HL-60 (cell line): Measurements from ENCODE around the gene LTB4R2.

Source experiments
- DNase-seq, 2 experiments: peaks; one replicate each; pipeline ENCODE4 v3.0.0-alpha.2; 2010 to 2020; ENCODE audit warnings: low read depth in 1 of 2, low spot score in 1 of 2
- H3K27ac ChIP-seq: fragments of 250-450 bp; sonication (Bioruptor Pico); replicated peaks from 2 replicates; pipeline ENCODE4 v1.5.1; 2020; ENCODE audit warnings: mild to moderate bottlenecking, moderate library complexity
- H3K27me3 ChIP-seq: fragments of 250-450 bp; sonication (Bioruptor Pico); 2 replicates; pipeline ENCODE4 v1.5.1; 2021; ENCODE audit warnings: mild to moderate bottlenecking, moderate library complexity; ENCODE audit not compliant: insufficient read depth, poor library complexity, severe bottlenecking
- H3K4me3 ChIP-seq: replicated peaks from 2 replicates; pipeline ENCODE4 v1.5.1; 2011; ENCODE audit warnings: mild to moderate bottlenecking, control low read depth, low read length; ENCODE audit not compliant: insufficient read depth
- GABPA ChIP-seq: IDR thresholded peaks from 2 replicates; pipeline ENCODE4 v1.6.1; 2012; ENCODE audit warnings: low read depth
- POLR2AphosphoS5 ChIP-seq: IDR thresholded peaks from 2 replicates; pipeline ENCODE4 v1.6.1; 2012; ENCODE audit warnings: low read depth
- SPI1 ChIP-seq: IDR thresholded peaks from 2 replicates; pipeline ENCODE4 v1.6.1; 2012; ENCODE audit warnings: low read depth, mild to moderate bottlenecking, borderline replicate concordance
- TF ChIP-seq, protein P1 (sequence below): IDR thresholded peaks from 2 replicates; pipeline ENCODE4 v1.6.1; 2012; ENCODE audit warnings: low read depth; ENCODE audit not compliant: insufficient replicate concordance
- TF ChIP-seq, protein P2 (sequence below): IDR thresholded peaks from one replicate; pipeline ENCODE4 v1.5.1; 2011; ENCODE audit warnings: low read length, control low read depth, inconsistent platforms; ENCODE audit not compliant: insufficient read depth

Gene LTB4R2

DNA sequence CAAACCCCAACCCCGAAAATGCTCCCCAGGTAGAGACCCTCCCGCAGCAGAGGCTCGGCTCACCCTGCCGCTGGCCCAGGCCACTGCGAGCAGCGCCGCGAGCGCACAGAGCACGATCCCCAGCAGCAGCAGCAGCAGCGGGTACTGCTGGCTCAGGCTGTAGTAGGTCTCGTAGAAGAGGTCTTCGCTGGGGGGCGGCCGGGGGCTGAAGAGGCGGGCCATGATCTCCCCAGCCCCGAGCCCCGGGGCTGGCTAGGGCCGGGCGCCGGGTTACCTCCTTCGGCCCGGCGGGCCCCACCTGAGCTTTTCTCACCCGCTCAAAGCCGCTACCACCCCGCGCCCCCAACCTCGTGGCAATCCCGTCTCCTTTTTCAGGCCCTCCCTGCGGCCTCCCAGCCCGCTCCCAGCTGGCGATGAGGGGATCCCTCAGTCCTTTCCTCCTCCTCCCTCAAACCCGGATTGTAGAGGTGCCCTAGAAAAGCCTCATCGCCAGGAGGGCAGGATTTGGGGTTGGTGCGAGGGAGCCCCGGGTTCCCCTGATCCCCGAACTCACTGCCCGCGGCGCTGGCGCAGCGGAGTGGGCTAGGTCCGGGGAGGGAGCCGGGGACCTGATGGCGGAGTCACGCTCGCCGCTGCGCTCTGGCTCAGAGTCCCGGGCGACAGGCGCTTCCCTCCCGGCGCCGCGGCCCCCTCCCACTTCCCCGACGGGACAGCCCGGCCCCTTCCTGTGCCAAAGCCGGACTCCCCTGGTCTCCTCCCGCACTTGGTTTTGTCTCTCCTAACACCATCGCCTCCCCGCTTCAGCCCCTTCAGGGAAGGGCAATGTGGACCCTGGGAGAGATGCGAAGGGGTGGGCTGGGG is 24.7 kb downstream of the LTB4R2 start, which contains the start of gene ADCY4:
Gene ADCY4 (minus strand): TSS at position 641 of the 861 bp plus-strand sequence. CDS start 419 bp downstream, at position 222.
- H3K4me3 ChIP-seq, result peak within 1 kb of the TSS; percentile 15
- DNase-seq, result peak in 1 of 2 experiments; percentile 2
- peaks cover 10% of the 10 kb centered on the region for H3K27me3 ChIP-seq
- TF ChIP-seq SPI1 (no peak), GABPA (no peak), POLR2AphosphoS5 (no peak)
- TF ChIP-seq, protein P1, sequence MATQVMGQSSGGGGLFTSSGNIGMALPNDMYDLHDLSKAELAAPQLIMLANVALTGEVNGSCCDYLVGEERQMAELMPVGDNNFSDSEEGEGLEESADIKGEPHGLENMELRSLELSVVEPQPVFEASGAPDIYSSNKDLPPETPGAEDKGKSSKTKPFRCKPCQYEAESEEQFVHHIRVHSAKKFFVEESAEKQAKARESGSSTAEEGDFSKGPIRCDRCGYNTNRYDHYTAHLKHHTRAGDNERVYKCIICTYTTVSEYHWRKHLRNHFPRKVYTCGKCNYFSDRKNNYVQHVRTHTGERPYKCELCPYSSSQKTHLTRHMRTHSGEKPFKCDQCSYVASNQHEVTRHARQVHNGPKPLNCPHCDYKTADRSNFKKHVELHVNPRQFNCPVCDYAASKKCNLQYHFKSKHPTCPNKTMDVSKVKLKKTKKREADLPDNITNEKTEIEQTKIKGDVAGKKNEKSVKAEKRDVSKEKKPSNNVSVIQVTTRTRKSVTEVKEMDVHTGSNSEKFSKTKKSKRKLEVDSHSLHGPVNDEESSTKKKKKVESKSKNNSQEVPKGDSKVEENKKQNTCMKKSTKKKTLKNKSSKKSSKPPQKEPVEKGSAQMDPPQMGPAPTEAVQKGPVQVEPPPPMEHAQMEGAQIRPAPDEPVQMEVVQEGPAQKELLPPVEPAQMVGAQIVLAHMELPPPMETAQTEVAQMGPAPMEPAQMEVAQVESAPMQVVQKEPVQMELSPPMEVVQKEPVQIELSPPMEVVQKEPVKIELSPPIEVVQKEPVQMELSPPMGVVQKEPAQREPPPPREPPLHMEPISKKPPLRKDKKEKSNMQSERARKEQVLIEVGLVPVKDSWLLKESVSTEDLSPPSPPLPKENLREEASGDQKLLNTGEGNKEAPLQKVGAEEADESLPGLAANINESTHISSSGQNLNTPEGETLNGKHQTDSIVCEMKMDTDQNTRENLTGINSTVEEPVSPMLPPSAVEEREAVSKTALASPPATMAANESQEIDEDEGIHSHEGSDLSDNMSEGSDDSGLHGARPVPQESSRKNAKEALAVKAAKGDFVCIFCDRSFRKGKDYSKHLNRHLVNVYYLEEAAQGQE, result no peak
- TF ChIP-seq, protein P2, sequence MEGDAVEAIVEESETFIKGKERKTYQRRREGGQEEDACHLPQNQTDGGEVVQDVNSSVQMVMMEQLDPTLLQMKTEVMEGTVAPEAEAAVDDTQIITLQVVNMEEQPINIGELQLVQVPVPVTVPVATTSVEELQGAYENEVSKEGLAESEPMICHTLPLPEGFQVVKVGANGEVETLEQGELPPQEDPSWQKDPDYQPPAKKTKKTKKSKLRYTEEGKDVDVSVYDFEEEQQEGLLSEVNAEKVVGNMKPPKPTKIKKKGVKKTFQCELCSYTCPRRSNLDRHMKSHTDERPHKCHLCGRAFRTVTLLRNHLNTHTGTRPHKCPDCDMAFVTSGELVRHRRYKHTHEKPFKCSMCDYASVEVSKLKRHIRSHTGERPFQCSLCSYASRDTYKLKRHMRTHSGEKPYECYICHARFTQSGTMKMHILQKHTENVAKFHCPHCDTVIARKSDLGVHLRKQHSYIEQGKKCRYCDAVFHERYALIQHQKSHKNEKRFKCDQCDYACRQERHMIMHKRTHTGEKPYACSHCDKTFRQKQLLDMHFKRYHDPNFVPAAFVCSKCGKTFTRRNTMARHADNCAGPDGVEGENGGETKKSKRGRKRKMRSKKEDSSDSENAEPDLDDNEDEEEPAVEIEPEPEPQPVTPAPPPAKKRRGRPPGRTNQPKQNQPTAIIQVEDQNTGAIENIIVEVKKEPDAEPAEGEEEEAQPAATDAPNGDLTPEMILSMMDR, result no peak
- no peak within 1 kb of the TSS for H3K27ac ChIP-seq

DNA sequence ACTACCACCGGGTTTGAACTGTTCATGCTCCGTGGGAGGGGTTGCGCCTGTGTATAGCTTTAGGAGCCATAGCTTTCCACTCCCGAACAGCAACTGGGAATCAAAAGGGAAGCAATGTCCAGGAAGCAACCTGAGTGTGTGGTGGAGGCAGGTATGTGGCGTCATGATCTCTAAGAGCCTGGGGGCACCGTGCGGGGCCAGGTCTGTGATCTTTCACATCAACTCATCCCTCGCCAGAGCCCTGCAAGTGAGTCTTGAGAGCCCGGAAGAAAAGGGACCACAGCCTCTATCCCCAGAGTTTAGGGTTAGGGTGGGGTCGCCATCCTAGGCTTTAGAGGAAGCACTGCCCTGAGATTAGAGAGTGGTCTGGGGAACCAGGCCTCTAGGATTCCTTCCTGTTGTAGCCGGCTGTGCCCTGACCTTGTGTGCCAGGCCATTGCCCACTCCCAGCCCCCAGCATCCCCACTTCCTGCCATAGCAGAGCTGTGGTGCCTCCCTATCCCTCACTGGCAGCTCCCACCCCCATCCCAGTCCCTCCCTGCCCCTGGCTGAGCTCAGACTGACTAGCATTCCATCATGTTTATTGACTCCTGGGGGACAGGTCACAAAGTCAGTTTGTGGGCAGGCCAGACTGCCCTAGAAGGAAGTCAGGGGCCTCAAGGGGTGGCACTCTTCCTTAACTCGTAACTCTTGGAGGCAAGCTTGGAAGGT is 25.7 kb downstream of the LTB4R2 start:
- H3K27me3 ChIP-seq, result peaks cover 10% of the 10 kb centered on the region
- no peak overlapping the region for H3K4me3 ChIP-seq
- TF ChIP-seq, protein P1, result no peak
- TF ChIP-seq POLR2AphosphoS5 (no peak), SPI1 (no peak; the same call in 1 of the 2 replicates), GABPA (no peak)
- TF ChIP-seq, protein P2, result no peak
- peak in 1 of 2 experiments; percentile 42 for DNase-seq
- H3K27ac ChIP-seq, result no peak overlapping the region

DNA sequence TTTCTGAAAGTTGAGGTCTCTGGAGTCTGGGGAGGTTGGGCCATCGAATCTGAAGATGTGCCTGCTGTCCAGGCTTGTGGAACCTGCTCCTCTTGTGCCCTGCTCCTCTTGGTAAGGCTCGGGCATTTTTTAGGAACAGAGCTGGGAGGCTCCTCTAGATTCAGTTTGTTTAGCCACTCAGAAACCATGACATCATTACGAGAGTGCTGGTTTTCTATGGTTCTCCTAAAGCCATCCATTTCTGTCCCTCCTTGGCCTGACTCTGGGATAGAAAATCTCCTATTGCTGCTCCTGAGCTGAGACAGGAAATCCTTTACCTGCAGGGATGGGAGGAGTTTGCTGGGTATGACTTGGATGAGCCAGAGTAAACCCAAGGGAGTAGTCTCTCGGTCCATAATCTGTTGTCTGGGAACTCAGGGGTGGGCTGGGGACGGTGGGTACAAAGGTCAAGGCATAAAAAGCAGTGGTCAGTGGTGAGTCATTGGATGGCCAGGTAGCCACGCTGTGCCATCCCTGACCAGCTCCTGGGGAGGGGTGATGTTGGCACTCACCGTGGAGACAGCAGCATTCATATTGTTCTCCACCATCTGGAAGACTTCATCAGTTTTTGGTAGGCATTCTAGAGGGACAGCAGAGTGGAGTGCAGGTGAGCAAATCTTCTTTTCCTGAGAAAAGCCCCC is 27.3 kb downstream of the LTB4R2 start:
- no peak overlapping the region for H3K4me3 ChIP-seq
- no peak for DNase-seq
- no peak overlapping the region for H3K27ac ChIP-seq
- peaks cover 10% of the 10 kb centered on the region for H3K27me3 ChIP-seq
- TF ChIP-seq, protein P1, result no peak
- no peak for TF ChIP-seq SPI1
- no peak for TF ChIP-seq GABPA
- TF ChIP-seq POLR2AphosphoS5, result no peak
- TF ChIP-seq, protein P2, result no peak
